HCT116 (cell line): Measurements from ENCODE around the gene RAP1GAP2. TPM values are rescaled to one million over a fixed set of nuclear protein-coding genes. Genes with fewer than 3 reads are reported as not detected.

ENCODE experiments used
- ATAC-seq: fragments of 200-7000 bp; cut with Tn5 transposase; 2 replicates; pipeline ENCODE4 v1.9.1; 2020; ENCODE audit warnings: mild to moderate bottlenecking, moderate library complexity
- BruUV-seq: library from RNA; stranded (reverse); fragments of 400-500 nt; replicated peaks from 2 replicates; lab custom pipeline; 2021; lab: Mats Ljungman, UMichigan
- CTCF ChIA-PET: fragments of 300-600 bp; sonication (Branson Sonifier 250); formaldehyde crosslinking; loops from one replicate; lab custom pipeline; 2021; ENCODE audit warnings: antibody characterized with exemption; lab: Charles Lee
- POLR2A ChIA-PET: fragments of 300-600, 350-600 bp; sonication (Branson Sonifier 250); formaldehyde crosslinking; loops from one replicate; lab custom pipeline; 2021; ENCODE audit warnings: antibody characterized with exemption; lab: Charles Lee
- RAD21 ChIA-PET, 2 experiments: fragments of 300-600 bp; sonication (Branson Sonifier 250); formaldehyde crosslinking; loops; one replicate each; lab custom pipeline; 2023; ENCODE audit warnings: low total read pairs in 2 of 2; ENCODE audit not compliant: uncharacterized antibody in 2 of 2, unreplicated experiment in 2 of 2, low non-redundant PET in 1 of 2; lab: Charles Lee
- DNase-seq: peaks from one replicate; pipeline ENCODE4 v3.0.0-alpha.2; 2010; ENCODE audit warnings: low read depth, low spot score
- H2AFZ ChIP-seq: fragments of 200-600 bp; shearing (Covaris generic), sonication (generic); 2 replicates; pipeline ENCODE4 v1.6.1; 2017; ENCODE audit warnings: low read depth, mixed run types, mixed read lengths, antibody characterized with exemption, low read length; ENCODE audit not compliant: poor library complexity, severe bottlenecking
- H3K27ac ChIP-seq: 2 replicates; pipeline ENCODE4 v1.5.1; 2012; ENCODE audit warnings: low read depth, low read length
- H3K27me3 ChIP-seq: fragments of 200-600 bp; sonication (generic); 2 replicates; pipeline ENCODE4 v1.6.1; 2016; ENCODE audit warnings: mixed run types, low read length, mixed read lengths; ENCODE audit not compliant: insufficient read depth
- H3K36me3 ChIP-seq, 2 experiments: fragments of 200-500 bp in 1 of 2; fragments of 200-600 bp in 1 of 2; sonication (Bioruptor generic) in 1 of 2; sonication (generic) in 1 of 2; 2 replicates each; pipeline versions ENCODE4 v1.5.1 to v1.6.1; 2014 to 2016; ENCODE audit warnings: low read length in 2 of 2, inconsistent platforms in 1 of 2, mixed read lengths in 1 of 2, mixed run types in 1 of 2; ENCODE audit not compliant: insufficient read depth in 2 of 2, control insufficient read depth in 1 of 2
- H3K4me1 ChIP-seq, 2 experiments: fragments of 200-600 bp in 1 of 2; sonication (generic) in 1 of 2; 2 replicates each; pipeline versions ENCODE4 v1.5.1 to v1.6.1; 2012 to 2017; ENCODE audit warnings: low read length in 2 of 2, inconsistent platforms in 1 of 2, mild to moderate bottlenecking in 1 of 2, mixed read lengths in 1 of 2, mixed run types in 1 of 2, moderate library complexity in 1 of 2; ENCODE audit not compliant: insufficient read depth in 2 of 2, control insufficient read depth in 1 of 2
- H3K4me2 ChIP-seq: fragments of 200-600 bp; sonication (generic); 2 replicates; pipeline ENCODE4 v1.6.1; 2017; ENCODE audit warnings: mixed run types, low read length, mixed read lengths
- H3K4me3 ChIP-seq, 2 experiments: fragments of 200-600 bp in 1 of 2; sonication (generic) in 1 of 2; replicated peaks in 1 of 2; 2 replicates each; pipeline ENCODE4 v1.5.1; 2011 to 2016; ENCODE audit warnings: low read length in 2 of 2, control low read depth in 1 of 2, low read depth in 1 of 2, mild to moderate bottlenecking in 1 of 2, mixed read lengths in 1 of 2, mixed run types in 1 of 2
- H3K79me2 ChIP-seq: fragments of 200-600 bp; sonication (generic); 2 replicates; pipeline ENCODE4 v1.6.1; 2017; ENCODE audit warnings: mild to moderate bottlenecking, mixed run types, low read length, moderate library complexity, mixed read lengths; ENCODE audit not compliant: insufficient read depth
- H3K9ac ChIP-seq: fragments of 200-600 bp; sonication (generic); 2 replicates; pipeline ENCODE4 v1.6.1; 2016; ENCODE audit warnings: low read length, mixed read lengths
- H3K9me2 ChIP-seq: fragments of 200-600 bp; sonication (generic), shearing (Covaris generic); 2 replicates; pipeline ENCODE4 v1.6.1; 2017; ENCODE audit warnings: mixed run types, mild to moderate bottlenecking, moderate library complexity; ENCODE audit not compliant: insufficient read depth
- H3K9me3 ChIP-seq, 2 experiments: fragments of 200-500 bp in 1 of 2; fragments of 200-600 bp in 1 of 2; sonication (Bioruptor generic) in 1 of 2; sonication (generic) in 1 of 2; 2 replicates each; pipeline ENCODE4 v1.6.1; 2014 to 2017; ENCODE audit warnings: low read length in 2 of 2, mixed read lengths in 2 of 2, inconsistent platforms in 1 of 2, low read depth in 1 of 2, mild to moderate bottlenecking in 1 of 2, mixed run types in 1 of 2, moderate library complexity in 1 of 2; ENCODE audit not compliant: control insufficient read depth in 1 of 2, insufficient read depth in 1 of 2
- H4K20me1 ChIP-seq: fragments of 200-600 bp; sonication (generic), shearing (Covaris generic); 2 replicates; pipeline ENCODE4 v1.6.1; 2017; ENCODE audit warnings: mixed run types, mild to moderate bottlenecking, moderate library complexity; ENCODE audit not compliant: insufficient read depth
- POLR2A ChIP-seq: IDR thresholded peaks from 2 replicates; pipeline ENCODE4 v1.7.0; 2011; ENCODE audit warnings: borderline replicate concordance; ENCODE audit not compliant: insufficient read depth, insufficient read length; ENCODE audit errors: extremely low read depth
- POLR2AphosphoS5 ChIP-seq: IDR thresholded peaks from 2 replicates; pipeline ENCODE4 v1.6.1; 2011; ENCODE audit warnings: mild to moderate bottlenecking, low read depth, low read length, moderate library complexity
- YY1 ChIP-seq: IDR thresholded peaks from 2 replicates; pipeline ENCODE4 v1.6.1; 2011; ENCODE audit warnings: low read length, low read depth, moderate library complexity, mild to moderate bottlenecking; ENCODE audit not compliant: insufficient replicate concordance; ENCODE audit errors: extremely low read depth
- intact Hi-C: fragments of 100-400 bp; cut with micrococcal nuclease; formaldehyde crosslinking; loops from 2 replicates; pipeline ENCODE4 v1.10.0; 2022
- total RNA-seq: library from RNA; stranded (reverse); gene quantifications from one replicate; pipeline ENCODE4 v1.2.1, GENCODE V29; 2021; ENCODE audit not compliant: unreplicated experiment
- TF ChIP-seq, protein P1 (sequence below), 3 experiments: fragments of 200-600 bp in 1 of 3; sonication (generic) in 1 of 3; IDR thresholded peaks in 2 of 3; conservative IDR thresholded peaks in 1 of 3; 2 replicates each; pipeline ENCODE4 v1.5.1; 2012 to 2017; ENCODE audit warnings: low read depth in 2 of 3, low read length in 2 of 3, antibody characterized with exemption in 1 of 3, borderline replicate concordance in 1 of 3, control low read depth in 1 of 3, mild to moderate bottlenecking in 1 of 3, mixed read lengths in 1 of 3, mixed run types in 1 of 3, moderate library complexity in 1 of 3; ENCODE audit not compliant: insufficient read depth in 1 of 3
- TF ChIP-seq, protein P2 (sequence below): IDR thresholded peaks from 2 replicates; pipeline ENCODE4 v1.6.1; 2012
- TF ChIP-seq, protein P3 (sequence below): IDR thresholded peaks from 2 replicates; pipeline ENCODE4 v1.6.1; 2012; ENCODE audit warnings: low read depth

Gene RAP1GAP2
- total RNA-seq, 1 experiment from 2014 or later: 54.6 TPM

DNA sequence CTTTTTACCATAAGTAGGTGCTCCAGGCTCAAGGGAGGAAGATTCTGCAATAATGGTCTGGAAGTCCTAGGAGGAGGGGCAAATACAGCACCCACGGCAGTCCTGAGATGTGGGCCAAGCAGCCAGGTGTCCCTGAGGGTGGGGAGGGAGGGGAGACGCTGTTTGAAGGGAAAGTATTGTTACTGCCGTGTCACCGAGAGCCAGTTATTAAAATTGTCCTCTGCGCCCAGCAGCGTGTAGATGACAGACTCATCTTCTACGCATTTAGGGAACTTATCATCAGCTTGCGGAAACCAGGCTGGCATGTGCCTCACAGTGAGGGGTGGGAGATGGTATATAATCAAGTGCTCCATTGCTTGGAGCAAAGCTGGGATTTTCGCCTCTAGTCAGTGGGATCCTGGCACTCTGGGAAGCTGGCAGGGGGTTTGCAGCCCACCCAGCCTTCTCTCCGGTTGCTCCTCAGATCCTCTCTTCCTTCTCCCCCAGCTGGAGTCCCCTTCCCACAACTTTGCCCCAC lies 162.5 kb downstream of the RAP1GAP2 start:
- H3K4me1 ChIP-seq: peaks cover 48 to 65% of the 10 kb centered on the region in 2 experiments
- H4K20me1 ChIP-seq: no peaks in the 10 kb centered on the region
- no peak for DNase-seq
- H3K4me3 ChIP-seq: no peak overlapping the region
- intact Hi-C loops: no loop called here
- ChIA-PET CTCF (interaction anchor here (0.6 kb wide), 1 partner anchor 16 kb away, joined by 4 read pairs; no protein-coding TSS in a partner anchor), POLR2A (no interaction called here), RAD21 (no interaction called here)
- H3K27me3 ChIP-seq: no peaks in the 10 kb centered on the region
- H3K27ac ChIP-seq: no peak overlapping the region
- no peaks in the 10 kb centered on the region for H3K9me2 ChIP-seq
- no TSS peak for BruUV-seq
- no peak for ATAC-seq
- no peak overlapping the region for H3K9ac ChIP-seq
- H3K9me3 ChIP-seq: no peaks in the 10 kb centered on the region
- H2AFZ ChIP-seq: no peak overlapping the region
- no peak overlapping the region for H3K4me2 ChIP-seq
- no peaks in the 10 kb centered on the region for H3K79me2 ChIP-seq
- H3K36me3 ChIP-seq: no peaks in the 10 kb centered on the region
- TF ChIP-seq, protein P1, sequence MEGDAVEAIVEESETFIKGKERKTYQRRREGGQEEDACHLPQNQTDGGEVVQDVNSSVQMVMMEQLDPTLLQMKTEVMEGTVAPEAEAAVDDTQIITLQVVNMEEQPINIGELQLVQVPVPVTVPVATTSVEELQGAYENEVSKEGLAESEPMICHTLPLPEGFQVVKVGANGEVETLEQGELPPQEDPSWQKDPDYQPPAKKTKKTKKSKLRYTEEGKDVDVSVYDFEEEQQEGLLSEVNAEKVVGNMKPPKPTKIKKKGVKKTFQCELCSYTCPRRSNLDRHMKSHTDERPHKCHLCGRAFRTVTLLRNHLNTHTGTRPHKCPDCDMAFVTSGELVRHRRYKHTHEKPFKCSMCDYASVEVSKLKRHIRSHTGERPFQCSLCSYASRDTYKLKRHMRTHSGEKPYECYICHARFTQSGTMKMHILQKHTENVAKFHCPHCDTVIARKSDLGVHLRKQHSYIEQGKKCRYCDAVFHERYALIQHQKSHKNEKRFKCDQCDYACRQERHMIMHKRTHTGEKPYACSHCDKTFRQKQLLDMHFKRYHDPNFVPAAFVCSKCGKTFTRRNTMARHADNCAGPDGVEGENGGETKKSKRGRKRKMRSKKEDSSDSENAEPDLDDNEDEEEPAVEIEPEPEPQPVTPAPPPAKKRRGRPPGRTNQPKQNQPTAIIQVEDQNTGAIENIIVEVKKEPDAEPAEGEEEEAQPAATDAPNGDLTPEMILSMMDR (IDR thresholded peaks at IDR 0.05 in 2 of 3, conservative IDR thresholded peaks at IDR 0.05 in 1 of 3; ENCODE audit: borderline replicate concordance in 1 of 3, insufficient read depth in 1 of 3, low read depth in 2 of 3, low read length in 2 of 3): no peak
- TF ChIP-seq YY1 (no peak), POLR2AphosphoS5 (no peak), POLR2A (no peak)
- TF ChIP-seq, protein P2, sequence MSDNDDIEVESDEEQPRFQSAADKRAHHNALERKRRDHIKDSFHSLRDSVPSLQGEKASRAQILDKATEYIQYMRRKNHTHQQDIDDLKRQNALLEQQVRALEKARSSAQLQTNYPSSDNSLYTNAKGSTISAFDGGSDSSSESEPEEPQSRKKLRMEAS: no peak
- TF ChIP-seq, protein P3, sequence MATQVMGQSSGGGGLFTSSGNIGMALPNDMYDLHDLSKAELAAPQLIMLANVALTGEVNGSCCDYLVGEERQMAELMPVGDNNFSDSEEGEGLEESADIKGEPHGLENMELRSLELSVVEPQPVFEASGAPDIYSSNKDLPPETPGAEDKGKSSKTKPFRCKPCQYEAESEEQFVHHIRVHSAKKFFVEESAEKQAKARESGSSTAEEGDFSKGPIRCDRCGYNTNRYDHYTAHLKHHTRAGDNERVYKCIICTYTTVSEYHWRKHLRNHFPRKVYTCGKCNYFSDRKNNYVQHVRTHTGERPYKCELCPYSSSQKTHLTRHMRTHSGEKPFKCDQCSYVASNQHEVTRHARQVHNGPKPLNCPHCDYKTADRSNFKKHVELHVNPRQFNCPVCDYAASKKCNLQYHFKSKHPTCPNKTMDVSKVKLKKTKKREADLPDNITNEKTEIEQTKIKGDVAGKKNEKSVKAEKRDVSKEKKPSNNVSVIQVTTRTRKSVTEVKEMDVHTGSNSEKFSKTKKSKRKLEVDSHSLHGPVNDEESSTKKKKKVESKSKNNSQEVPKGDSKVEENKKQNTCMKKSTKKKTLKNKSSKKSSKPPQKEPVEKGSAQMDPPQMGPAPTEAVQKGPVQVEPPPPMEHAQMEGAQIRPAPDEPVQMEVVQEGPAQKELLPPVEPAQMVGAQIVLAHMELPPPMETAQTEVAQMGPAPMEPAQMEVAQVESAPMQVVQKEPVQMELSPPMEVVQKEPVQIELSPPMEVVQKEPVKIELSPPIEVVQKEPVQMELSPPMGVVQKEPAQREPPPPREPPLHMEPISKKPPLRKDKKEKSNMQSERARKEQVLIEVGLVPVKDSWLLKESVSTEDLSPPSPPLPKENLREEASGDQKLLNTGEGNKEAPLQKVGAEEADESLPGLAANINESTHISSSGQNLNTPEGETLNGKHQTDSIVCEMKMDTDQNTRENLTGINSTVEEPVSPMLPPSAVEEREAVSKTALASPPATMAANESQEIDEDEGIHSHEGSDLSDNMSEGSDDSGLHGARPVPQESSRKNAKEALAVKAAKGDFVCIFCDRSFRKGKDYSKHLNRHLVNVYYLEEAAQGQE: no peak
